Measurements from ENCODE around the gene RBBP8NL.

RBBP8NL gene, protein sequence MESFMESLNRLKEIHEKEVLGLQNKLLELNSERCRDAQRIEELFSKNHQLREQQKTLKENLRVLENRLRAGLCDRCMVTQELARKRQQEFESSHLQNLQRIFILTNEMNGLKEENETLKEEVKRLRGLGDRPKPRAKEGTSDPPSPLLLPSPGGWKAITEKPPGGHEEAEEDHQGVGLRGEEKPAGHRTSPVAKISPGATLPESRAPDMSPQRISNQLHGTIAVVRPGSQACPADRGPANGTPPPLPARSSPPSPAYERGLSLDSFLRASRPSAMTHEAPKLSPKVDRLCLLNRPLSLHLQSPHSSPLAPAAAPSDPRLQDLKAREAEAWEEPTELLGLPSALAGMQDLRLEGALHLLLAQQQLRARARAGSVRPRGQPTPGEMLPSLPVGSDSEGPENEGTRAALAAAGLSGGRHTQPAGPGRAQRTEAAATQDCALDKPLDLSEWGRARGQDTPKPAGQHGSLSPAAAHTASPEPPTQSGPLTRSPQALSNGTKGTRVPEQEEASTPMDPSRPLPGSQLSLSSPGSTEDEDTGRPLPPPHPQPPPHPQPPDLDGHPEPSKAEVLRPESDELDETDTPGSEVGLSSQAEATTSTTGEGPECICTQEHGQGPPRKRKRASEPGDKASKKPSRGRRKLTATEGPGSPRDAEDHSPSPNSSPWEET

DNA sequence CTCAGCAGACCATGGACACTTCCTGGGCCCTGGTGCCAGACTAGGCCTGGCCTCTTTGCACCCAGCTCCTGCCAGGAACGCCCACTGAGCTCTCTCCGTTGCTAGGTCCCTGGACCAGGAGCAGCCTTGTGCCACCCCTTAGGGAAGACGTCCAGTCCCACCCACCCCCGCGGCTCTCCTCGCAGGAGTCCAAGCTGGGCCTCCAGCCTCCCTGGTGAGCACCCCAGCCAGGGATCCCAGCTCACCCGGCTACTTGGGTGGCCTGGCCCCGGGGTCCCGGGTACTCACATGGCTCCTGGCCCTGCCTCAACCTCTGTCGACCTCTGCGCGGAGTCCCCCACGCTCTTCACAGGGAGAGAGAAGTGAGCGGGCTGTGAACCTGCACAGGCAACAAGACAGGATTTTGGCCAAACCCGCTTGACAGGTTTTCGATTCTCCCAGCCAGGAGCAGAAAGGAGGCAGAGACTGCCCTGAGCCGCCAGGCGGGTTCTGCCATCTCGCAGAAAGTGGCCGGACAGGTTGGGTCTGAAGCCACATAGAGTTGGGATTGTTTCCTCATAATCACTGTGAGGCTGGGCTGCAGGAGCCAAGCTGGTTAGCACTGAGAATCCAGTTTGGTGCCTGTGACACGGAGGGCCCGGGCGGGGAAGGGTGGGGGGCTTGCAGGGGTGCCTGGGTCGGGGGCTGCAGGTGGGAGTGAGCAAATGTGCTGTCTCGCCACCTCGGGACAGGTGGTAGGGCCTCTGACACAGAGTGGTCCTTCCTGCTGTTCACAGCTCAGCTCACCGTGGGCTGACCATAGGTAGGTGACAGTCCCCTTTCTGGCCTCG is at the start of gene RBBP8NL:
TSS of gene RBBP8NL (minus strand) at position 368 of the 830 bp plus-strand sequence. CDS start 7,892 bp downstream, outside the sequence.
- DNase-seq, result no peak

DNA sequence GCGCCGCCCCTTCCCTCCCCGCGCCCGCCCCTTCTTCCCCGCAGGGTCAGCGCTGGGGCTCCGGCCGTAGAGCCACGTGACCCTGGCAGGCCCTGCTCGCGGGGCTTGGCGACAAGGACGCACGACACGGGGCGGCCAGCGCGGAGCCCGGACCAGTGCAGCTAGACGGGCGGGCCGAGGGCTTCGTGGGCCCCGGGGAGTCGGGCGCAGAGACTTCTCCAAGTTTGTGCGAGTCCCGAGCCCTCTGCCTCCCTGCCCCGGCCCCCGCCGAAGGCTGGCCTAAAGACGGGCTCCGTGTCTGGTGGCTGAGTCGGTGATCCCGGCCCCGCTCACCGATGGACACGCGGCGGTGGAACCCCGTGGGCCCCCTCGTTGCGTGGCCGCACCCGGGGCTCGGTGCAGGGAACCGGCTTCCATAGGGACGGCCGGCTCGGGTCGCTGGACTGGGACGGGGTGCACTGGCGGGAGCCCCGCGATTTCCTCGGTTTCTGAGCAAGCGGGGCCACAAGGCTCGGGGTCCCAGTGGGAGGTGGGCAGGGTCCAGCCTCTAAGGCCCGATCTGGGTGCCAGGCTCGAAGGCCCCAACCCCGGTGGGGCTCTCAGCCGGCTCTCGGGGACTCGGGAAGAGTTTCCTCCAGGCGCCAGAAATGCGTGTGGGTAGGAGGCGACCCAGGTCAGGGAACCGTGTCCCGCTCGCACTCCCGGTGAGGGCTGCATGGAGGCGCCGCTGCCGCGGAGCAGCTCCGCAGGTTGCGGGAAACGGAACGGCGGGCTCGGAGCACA is 48.9 kb upstream of the RBBP8NL start:
- DNase-seq, result no peak

DNA sequence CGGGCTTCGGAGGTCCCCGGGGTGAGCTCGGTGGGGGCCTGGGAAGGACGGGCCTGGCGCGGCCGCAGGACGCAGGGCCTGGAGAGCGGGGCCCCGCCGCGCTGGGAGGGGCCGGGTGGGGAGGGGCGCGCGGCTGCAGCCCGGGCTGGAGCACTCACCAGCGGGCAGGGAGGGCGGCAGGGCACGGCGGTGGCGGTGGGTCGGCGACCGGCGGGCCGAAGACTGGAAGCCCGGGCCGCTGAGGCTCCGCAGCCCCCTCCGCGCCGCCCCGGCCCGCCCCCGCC is 48.4 kb upstream of the RBBP8NL start, which contains the start of gene GATA5:
TSS of gene GATA5 (minus strand) at position 224 of the 284 bp plus-strand sequence. CDS start 474 bp downstream, outside the sequence.
- DNase-seq, result no peak

DNA sequence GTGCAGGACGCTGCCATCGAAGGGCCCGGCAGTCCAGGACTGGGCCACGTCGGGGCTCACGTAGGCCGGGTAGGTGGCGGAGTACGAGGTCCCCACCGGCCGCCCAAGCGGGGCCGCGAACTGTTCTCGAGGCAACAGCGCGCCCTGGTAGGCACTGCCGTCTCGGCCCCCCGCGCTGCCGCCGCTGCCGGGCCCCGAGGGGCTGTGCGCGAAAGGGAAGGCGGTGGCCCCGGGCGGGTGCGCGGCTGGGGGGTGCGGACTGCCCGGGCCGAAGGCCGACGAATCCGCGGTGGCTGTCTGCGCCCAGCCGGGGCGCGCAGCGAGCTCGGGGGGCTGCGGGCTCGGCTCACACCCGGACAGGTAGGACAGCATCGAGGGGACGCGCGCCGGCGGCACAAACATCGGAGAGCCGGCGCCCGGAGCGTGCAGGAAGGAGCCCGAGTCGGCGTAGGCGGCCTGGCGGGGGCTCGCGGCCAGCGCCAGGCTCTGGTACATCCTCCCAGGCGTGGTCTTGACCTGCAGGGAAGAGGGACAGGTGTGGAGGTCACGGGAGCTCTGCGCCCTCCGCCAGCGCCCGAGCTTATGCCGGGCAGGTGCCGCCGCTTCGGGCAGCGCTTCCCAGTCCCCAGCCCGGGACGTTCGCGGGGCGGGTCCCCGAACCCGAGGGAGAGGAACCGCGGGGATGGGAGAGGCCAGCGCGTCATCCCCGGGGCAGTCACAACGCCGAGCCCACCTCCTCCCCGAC is 47.9 kb upstream of the RBBP8NL start:
- no peak for DNase-seq

DNA sequence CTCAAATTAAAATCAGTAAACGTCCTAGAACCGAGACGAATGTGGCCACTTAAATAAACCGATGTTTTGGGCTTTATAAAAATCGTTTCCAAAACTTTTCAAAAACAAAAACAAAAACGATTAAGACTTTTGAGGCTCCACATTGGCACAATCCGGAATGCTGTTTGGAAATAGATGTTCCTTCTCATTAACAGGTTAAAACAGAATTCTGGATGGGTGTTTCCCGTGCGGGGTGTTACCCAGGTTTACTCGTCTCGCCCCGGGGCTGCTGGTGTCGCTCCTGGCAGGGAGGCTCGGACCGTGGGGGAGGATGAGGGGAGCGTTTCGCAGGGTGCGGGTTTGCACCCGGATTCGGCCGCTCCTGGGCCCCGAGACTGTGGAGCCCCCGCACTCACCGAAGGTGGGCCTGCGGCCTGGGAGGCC is 47.3 kb upstream of the RBBP8NL start:
- no peak for DNase-seq

DNA sequence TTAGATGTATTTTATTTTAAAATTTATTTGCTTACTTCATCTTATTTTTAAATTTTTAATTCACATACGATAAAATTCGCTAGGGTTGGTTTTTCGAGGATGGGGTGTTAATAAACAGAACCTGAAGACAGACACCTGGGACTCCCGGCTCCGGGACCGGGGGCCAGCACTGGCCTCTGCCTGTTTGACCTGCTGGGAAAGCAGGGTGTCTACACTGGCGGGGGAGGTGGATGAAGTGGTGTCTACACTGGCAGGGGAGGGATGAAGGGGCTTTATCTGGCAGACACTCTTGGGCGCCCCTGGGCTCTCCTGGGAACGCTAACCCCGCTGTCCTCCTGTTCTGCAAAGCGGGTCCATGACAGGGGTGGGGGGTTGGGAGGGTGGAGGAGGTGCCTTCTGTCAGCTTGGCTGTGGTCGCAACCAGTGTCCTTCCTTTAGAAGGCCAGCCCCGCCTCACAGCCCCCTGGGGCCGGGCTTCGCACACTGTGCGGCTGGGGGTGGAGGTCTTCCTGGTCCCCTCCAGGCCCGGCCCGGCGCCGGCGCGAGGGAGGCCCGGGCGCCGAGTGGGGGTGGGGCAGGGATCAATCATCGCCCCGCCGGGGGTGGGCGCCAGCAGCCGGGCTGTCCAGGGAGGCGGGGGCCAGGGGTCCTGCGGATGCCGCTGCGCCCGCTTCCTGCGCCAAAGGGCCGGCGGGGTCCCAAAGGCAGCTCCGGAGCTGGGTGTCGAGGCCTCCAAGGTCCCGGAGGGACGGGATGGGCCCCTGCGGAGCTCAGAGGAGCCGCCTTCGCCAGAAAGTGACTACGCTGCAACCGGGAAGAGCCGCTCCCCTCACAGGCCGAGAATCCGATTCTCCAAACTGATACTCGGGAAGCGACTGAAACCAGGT is 46.6 kb upstream of the RBBP8NL start:
- DNase-seq, result no peak

DNA sequence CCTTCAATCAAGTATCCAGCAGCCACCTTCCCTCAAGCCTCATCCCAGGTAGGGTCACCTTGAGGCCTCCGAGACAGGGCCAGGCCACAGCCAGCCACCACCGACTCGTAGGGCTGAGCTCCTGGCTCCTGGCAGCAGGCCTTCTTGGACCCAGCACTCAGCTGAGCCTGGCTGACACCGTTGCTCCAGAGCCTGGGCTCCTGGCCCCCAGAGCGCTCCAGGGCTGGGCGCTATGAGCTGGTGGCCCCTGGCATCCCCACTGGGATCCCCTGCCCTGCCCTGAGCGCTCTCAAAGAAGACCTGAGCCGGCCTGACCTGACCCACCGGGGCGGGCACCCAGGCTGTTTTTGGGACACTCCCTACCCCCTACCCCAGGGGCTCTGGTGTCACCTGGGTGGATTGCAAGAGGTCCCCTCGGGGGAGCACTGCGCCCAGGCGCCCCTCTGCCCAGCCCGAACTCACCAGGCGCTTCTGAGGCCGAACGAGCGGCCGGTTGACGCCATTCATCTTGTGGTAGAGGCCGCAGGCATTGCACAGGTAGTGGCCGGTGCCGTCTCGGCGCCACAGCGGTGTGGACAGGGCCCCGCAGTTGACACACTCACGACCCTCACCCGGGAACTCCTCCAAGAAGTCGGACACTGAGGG is 45.7 kb upstream of the RBBP8NL start:
- no peak for DNase-seq

DNA sequence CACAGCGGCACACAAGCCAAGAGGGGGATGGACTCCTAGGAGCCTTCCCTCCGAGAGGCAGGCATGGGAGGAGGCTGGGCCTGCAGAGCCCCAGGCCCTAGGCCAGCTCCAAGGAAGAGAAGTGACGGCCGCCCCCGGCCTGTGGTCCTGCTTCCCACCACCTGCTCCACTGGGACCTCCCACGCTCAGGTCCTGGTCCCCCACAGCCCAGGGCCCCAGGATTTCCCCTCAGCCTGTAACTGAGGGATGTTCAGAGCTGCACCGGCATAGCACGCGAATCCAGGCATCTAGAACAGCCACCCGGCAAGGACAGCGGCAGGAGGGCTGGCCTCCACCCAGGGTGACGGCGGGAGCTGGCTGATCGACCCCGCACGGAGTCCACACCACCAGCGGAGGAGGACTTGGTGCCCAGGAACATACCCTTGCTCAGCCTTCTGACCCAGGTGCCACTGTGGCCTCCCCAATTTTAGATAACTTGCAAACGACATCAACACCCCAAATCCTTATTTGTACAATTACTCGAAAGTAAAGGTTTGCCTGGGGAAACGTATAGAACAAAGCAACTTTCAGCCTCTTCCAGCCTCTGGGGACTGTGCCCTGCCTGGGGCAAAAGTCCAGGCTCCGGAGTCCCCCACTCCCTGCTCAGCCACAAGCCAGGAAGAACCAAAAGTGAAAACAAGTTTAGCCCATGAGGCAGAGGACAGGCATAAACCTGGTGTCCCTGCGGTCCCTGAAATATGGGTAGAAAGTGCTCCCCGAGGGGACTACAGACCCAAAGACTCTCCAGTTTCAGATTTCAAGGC is 45.0 kb upstream of the RBBP8NL start:
- DNase-seq, result no peak

DNA sequence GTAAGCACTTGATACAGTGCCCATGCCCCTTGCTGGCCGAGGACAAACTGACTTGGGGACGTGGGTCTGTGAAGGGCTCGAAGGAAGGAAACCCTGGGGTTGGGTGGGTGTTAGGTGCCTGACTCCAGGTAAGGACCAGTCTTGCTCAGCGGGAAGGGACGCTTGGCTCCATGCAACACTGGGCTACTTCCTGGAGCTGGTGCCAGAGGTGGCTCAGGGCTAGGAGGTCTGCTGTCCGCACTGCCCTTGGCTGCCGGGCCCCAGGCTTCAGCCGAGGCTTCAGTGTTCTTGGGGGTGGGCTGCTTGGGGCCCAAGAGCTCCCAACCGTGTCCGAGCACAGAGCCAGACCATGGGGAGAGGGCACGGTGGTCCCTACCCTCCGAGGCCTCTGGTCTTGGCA is 43.1 kb upstream of the RBBP8NL start:
- no peak for DNase-seq

DNA sequence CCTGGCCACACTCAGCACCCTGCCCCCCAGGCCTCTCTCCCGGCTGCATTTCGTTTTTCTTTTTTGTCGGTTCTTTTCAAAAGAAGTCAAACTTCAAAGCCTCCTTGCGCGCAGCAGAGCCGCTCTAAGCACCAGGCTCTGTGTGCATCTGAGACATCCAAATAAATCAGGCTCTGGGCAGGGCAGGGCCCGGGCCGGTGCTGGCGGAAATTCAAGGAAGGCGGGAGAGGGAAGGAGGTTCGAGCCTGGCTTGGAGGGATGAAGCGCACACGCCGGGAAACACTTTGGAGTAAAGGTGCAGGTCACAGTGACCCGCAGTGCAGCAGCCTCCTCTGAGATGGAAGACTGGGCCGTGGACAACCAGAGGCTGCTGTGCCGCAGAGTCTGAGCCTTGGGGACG is 42.7 kb upstream of the RBBP8NL start:
- DNase-seq, result no peak

DNA sequence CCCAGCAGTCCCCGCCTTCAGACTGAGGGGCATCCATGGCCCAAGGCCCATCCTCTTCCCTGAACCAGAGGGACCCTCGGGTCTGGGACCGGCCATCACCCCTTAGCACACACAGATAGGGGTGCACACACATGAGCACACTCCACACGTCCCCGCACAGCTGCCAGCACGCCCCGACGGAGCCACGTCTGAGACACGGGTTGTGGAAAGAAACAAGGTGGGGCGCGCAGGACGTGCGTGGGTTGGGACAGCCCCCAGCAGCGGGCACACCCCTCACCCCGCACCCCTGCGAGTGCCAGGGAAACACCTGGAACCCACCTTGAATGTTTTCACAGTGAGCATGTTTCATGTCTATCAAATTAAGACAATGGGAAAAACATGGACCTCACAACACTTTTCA is 42.0 kb upstream of the RBBP8NL start:
- DNase-seq, result no peak

DNA sequence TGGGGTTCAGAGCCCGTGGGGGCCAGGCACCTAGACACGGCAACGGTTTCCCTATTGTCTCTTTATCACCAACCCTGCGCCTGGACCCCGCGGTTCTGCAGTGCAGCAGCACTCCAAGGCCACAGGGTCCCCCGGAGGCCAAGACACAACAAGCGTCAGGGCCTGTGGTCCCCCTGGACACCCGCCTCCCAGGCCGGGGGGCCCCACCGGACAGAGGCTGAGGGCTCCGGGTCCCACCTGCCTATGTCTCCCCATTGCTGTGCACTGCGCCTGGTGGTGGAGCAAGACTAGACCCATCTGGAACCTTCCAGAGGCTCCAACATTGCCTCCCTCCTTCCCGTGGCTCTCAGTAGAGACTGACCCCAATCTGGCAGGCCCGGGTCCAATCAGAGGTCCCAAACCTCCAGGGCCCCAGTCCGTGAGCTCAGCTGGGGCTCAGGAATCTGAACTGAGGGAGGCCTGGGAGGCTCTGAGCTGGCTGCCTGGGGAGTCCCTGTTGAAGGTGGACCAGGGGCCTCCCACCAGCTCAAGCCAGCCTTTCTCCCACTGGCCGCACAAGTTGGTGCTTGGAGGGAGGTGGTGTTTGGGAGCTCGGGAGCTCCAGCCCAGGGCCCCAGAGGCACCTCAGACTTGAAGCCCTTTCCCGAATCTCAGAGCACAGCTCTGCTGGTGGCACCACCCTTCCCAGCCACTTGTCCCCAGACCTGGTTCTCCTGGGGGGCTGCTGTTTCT is 39.6 kb upstream of the RBBP8NL start:
- DNase-seq, result no peak

DNA sequence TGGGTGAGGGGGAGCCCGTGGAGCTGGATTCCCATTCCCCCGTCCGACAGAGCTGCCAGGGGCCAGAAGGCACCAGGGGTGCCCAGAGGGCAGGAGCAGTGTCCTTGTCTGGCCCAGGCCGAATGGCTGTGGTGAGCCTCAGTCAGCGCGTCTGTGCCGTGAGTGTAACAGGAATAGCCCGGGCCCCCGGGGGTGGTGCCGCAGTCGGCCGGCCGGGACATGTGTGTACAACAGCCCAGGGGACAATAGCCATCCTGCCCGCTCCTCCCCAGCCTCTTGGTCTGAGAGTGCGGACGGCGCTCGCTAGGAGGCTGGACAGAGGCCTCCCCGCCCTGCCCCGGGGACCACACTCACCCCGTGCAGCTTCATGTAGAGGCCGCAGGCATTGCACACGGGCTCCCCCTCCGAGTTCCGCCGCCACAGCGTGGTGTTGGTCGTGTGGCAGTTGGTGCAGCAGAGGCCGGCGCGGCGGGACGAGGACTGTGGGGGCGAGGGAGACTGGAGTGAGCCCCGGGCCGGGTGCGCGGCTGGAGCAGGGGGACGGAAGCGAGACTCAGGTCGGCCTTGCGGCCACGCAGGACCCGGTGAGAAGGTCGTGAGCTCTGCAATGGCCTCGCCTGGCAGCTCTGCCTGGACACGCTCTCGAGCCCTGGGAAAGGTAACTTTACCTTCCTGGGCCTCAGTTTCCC is 38.9 kb upstream of the RBBP8NL start:
- no peak for DNase-seq

DNA sequence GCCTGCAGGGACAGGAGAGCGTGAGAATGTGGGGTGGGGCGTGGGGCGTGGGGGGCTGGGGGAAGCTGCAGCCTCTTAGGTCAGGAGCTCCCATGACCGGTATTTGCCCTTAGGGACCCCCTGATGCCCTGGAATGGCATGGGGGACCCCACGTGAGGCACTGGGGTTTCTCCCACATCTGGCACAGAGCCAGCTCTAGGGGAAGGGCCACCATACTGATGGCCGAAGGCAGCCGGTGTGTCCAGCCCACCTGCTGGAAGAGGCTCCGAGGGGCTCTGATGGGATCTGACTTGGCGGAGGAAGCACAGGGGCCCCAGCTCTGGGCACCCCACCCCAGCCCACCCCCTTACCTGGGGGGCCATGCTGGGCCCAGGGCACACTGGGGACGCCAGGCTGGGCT is 37.7 kb upstream of the RBBP8NL start:
- no peak for DNase-seq

DNA sequence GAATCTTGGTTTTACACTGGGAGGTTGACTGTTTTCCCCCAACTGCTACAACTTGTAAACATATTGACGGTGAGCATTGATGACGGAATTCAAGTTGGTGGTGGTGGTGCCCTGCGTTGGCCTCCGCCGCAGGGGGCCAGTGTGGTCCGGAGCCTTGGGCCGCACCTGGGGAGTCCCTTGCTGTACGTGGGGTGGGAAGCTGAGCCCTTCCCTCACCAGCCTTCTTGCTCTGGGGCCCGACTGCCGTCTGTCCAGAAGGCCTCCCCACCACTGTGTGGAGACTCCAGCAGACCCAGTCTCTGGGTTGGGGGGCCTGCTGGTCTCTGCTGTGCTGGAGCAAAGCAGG is 37.1 kb upstream of the RBBP8NL start:
- no peak for DNase-seq

DNA sequence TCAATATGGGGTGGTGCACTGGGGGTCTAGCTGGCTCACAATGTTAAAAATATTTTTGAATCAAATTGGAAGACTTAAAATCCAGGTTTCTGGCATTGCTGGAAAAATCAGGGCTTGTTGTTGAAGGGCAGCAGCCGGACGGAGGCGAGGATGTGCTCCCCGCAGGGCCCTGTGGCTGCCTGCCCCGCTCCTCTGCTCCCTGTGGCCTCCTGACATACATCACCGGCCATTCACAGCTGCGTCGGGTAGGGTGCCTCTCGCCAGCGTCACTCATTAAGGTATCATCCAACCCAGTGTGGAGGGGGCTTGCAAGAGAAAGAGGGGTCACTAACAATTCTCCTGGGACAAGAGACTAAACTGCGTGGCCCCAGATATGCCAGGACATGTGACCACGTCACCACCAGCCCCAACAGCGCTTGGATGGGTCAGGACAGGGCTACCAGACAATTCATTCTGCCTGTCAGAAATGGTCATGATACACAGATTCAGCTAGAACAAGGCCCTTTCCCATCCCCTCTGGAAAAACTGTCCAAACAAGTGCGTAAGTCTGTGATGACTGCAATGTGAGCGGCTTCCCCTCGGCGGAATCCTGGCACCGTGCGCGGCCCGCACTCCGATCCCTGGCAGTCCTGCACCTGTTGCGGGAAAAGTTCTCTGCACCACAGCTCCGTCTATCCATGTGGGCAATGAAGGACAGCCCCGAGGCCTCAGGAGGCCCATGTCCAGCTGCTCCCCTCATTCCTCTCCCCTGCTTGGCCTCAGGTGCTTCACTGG is 36.5 kb upstream of the RBBP8NL start:
- DNase-seq, result no peak

DNA sequence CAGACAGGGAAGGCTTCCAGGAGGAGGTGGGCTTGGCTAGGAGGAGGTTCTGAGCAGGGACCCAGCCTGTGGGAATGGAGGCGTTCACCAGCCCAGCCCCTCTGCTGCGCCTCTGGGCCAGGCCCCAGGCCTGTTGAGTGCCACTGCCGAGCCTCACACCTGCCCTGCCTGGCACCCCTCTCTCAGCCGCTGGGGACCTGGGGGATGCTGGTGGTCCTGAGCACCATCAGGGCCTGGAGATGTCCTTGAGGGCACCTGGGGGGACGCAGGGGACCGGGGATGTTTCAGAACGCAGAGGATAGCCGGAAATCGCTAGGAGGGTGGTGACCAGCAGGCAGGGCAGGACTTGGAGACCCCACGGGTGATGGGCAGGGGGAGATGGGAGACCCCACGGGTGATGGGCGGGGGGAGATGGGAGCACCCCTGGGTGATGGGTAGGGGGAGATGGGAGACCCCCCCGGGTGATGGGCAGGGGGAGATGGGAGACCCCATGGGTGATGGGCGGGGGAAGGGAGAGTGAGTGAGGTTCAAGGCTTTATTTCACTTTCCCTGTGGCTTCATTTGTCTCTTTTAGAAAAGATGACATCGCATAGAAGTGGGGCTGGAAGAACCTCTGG is 35.7 kb upstream of the RBBP8NL start:
- no peak for DNase-seq

Data from NCI-H2227 treated with DMSO at 0.1 percent for 48 hours (cell line).